ENCODE measurements around the gene OMG. TPM values are rescaled to one million over a fixed set of nuclear protein-coding genes. Genes with fewer than 3 reads are reported as not detected.
A peak's percentile ranks its signal among the peaks of the same experiment; 100 is the strongest.

The OMG gene
- total RNA-seq, 4 donors from 2014 or later: not detected

- Histone ChIP-seq H3K36me3 (peaks cover 0 to 48% (median 0%) of the 10 kb centered on the region in 3 donors), H3K27me3 (no peaks in the 10 kb centered on the region), H3K9me3 (no peaks in the 10 kb centered on the region), H3K27ac (no peak overlapping the region), H3K4me1 (no peaks in the 10 kb centered on the region), H3K4me3 (no peak overlapping the region)
- no peak for DNase-seq (ENCODE audit: low spot score in 2 of 2)
- TF ChIP-seq CTCF (IDR thresholded peaks at IDR 0.05) (no peak), POLR2A (IDR thresholded peaks at IDR 0.05) (no peak), EP300 (IDR thresholded peaks at IDR 0.05) (no peak)
Measured at GRCh38 chr17:31283841-31284240, 13.2 kb downstream of the OMG start.

GRCh38 chr17:31281061-31281460 is 16.0 kb downstream of the OMG start:
- DNase-seq (ENCODE audit: low spot score in 2 of 2): no peak
- no peaks in the 10 kb centered on the region for H3K27me3 ChIP-seq
- 96 to 98% methylated on average over 2 of the region's 2 CpGs for WGBS, 2 donors

GRCh38 chr17:31279401-31279800 is 17.6 kb downstream of the OMG start:
- WGBS, 2 donors: 90 to 93% methylated on average over 2 of the region's 2 CpGs
- Histone ChIP-seq H3K4me1 (peaks cover 0 to 2% (median 0%) of the 10 kb centered on the region in 4 donors), H3K36me3 (peaks cover 0 to 48% (median 0%) of the 10 kb centered on the region in 3 donors), H3K27ac (no peak overlapping the region), H3K4me3 (no peak overlapping the region), H3K27me3 (no peaks in the 10 kb centered on the region), H3K9me3 (no peaks in the 10 kb centered on the region)
- no peak for DNase-seq (ENCODE audit: low spot score in 2 of 2)
- no peak for TF ChIP-seq EP300 (IDR thresholded peaks at IDR 0.05)
- no peak for TF ChIP-seq CTCF (IDR thresholded peaks at IDR 0.05)
- TF ChIP-seq POLR2A (IDR thresholded peaks at IDR 0.05): no peak

More at GRCh38 chr17:31281061-31281460, 16.0 kb downstream of the OMG start:
- Histone ChIP-seq H3K27ac (no peak overlapping the region), H3K4me1 (no peaks in the 10 kb centered on the region), H3K36me3 (peaks cover 0 to 52% (median 0%) of the 10 kb centered on the region in 3 donors), H3K4me3 (no peak overlapping the region), H3K9me3 (no peaks in the 10 kb centered on the region)
- no peak for TF ChIP-seq EP300 (IDR thresholded peaks at IDR 0.05)
- TF ChIP-seq POLR2A (IDR thresholded peaks at IDR 0.05): no peak
- no peak for TF ChIP-seq CTCF (IDR thresholded peaks at IDR 0.05)

GRCh38 chr17:31275116-31275515 is 21.9 kb downstream of the OMG start:
- 92 to 98% methylated on average over 1 of the region's 1 CpG for WGBS, 2 donors
- peak overlapping the region in 2 of 4 donors; percentile 38 to 58 for H3K27ac ChIP-seq
- no peaks in the 10 kb centered on the region for H3K9me3 ChIP-seq
- no peak overlapping the region for H3K4me3 ChIP-seq
- H3K36me3 ChIP-seq: peaks cover 0 to 39% (median 0%) of the 10 kb centered on the region in 3 donors
- no peak for DNase-seq (ENCODE audit: low spot score in 2 of 2)
- H3K4me1 ChIP-seq: peaks cover 0 to 19% (median 0%) of the 10 kb centered on the region in 4 donors
- TF ChIP-seq CTCF (IDR thresholded peaks at IDR 0.05) (no peak), POLR2A (IDR thresholded peaks at IDR 0.05) (no peak), EP300 (IDR thresholded peaks at IDR 0.05) (no peak)
- H3K27me3 ChIP-seq: no peaks in the 10 kb centered on the region

GRCh38 chr17:31274252-31274651 is 22.8 kb downstream of the OMG start:
- WGBS, 2 donors: 78 to 80% methylated on average over 2 of the region's 2 CpGs
- Histone ChIP-seq H3K36me3 (peaks cover 0 to 44% (median 0%) of the 10 kb centered on the region in 3 donors), H3K27ac (peak overlapping the region in 1 of 4 donors; percentile 38), H3K4me1 (peaks cover 0 to 28% (median 0%) of the 10 kb centered on the region in 4 donors), H3K9me3 (no peaks in the 10 kb centered on the region), H3K4me3 (no peak overlapping the region), H3K27me3 (no peaks in the 10 kb centered on the region)
- TF ChIP-seq EP300 (IDR thresholded peaks at IDR 0.05): peak in 1 of 2 donors; percentile 83
- TF ChIP-seq CTCF (IDR thresholded peaks at IDR 0.05): no peak
- peak in 1 of 2 donors; percentile 24 for DNase-seq (ENCODE audit: low spot score in 2 of 2)

Measured in tibial nerve (tissue), 4 donors.